K562 (cell line): ENCODE results near the gene TJP3.

ENCODE experiments used
- CHD2 ChIP-seq: IDR thresholded peaks from 2 replicates; pipeline ENCODE4 v1.6.1; 2011; ENCODE audit warnings: low read depth, low read length
- CTCF ChIP-seq, 3 experiments: IDR thresholded peaks in 2 of 3; conservative IDR thresholded peaks in 1 of 3; 2 replicates each; pipeline ENCODE4 v1.5.1; 2011 to 2012; ENCODE audit warnings: low read length in 3 of 3, mild to moderate bottlenecking in 3 of 3, control low read depth in 2 of 3, improper control_type of control experiment in 1 of 3, inconsistent platforms in 1 of 3, low read depth in 1 of 3, mixed read lengths in 1 of 3, moderate library complexity in 1 of 3; ENCODE audit not compliant: insufficient read depth in 2 of 3
- ESRRA ChIP-seq: fragments of 450-650 bp; IDR thresholded peaks from 2 replicates; pipeline ENCODE4 v1.6.1; 2014; ENCODE audit warnings: low read depth, mild to moderate bottlenecking, moderate library complexity, borderline replicate concordance
- FOXA1 ChIP-seq: fragments of 450-650 bp; IDR thresholded peaks from 2 replicates; pipeline ENCODE4 v1.6.1; 2016; ENCODE audit warnings: mild to moderate bottlenecking, borderline replicate concordance
- FOXJ3 ChIP-seq: sonication (generic); formaldehyde crosslinking; IDR thresholded peaks from 2 replicates; pipeline ENCODE4 v1.4.0; 2020; ENCODE audit warnings: mild to moderate bottlenecking, missing genetic modification reagents
- MAFK ChIP-seq: IDR thresholded peaks from 2 replicates; pipeline ENCODE4 v1.6.1; 2011; ENCODE audit warnings: low read length, improper control_type of control experiment
- RNF219 ChIP-seq: fragments of 250-450 bp; sonication (Bioruptor Pico); IDR thresholded peaks from 2 replicates; pipeline ENCODE4 v1.5.0; 2022; ENCODE audit warnings: mild to moderate bottlenecking
- SP1 ChIP-seq: sonication (generic); formaldehyde crosslinking; IDR thresholded peaks from 2 replicates; pipeline ENCODE4 v1.8.1; 2022; ENCODE audit warnings: mild to moderate bottlenecking, missing genetic modification reagents
- TFE3 ChIP-seq: fragments of 450-650 bp; formaldehyde crosslinking; IDR thresholded peaks from 2 replicates; pipeline ENCODE4 v1.4.0; 2020; ENCODE audit warnings: mild to moderate bottlenecking, mixed read lengths
- ZBTB33 ChIP-seq: sonication (generic); formaldehyde crosslinking; IDR thresholded peaks from 2 replicates; pipeline ENCODE4 v1.8.1; 2023; ENCODE audit warnings: mild to moderate bottlenecking, missing genetic modification reagents
- ZBTB7A ChIP-seq: IDR thresholded peaks from 2 replicates; pipeline ENCODE4 v1.6.1; 2011; ENCODE audit warnings: low read depth, mild to moderate bottlenecking, low read length, moderate library complexity, borderline replicate concordance; ENCODE audit not compliant: control insufficient read depth

- no peak for TF ChIP-seq ZBTB7A
- TF ChIP-seq RNF219 (CRISPR knock-in tag), result no peak
- no peak for TF ChIP-seq CHD2
- no peak for TF ChIP-seq FOXJ3
- no peak for TF ChIP-seq MAFK
- no peak for TF ChIP-seq CTCF (IDR thresholded peaks at IDR 0.05 in 2 of 3, conservative IDR thresholded peaks at IDR 0.05 in 1 of 3; ENCODE audit: insufficient read depth in 2 of 3, low read depth in 1 of 3, low read length in 3 of 3)
- TF ChIP-seq TFE3 (CRISPR knock-in tag), result no peak
- TF ChIP-seq ZBTB33 (CRISPR knock-in tag), result 0 out of 2 replicates have a peak, but pooled peaks have one; percentile 9
- no peak for TF ChIP-seq SP1 (CRISPR knock-in tag)
- TF ChIP-seq FOXA1, result no peak
- no peak for TF ChIP-seq ESRRA
Measured at GRCh38 chr19:3766520-3766919, 58.3 kb downstream of the TJP3 start.
